CD8-positive, alpha-beta memory T cell (primary cell): ENCODE measurements around the gene RAD23B. TPM values are rescaled to one million over a fixed set of nuclear protein-coding genes. Genes with fewer than 3 reads are reported as not detected.

Experiments
- CTCF ChIA-PET: fragments of 350-600 bp; sonication (Branson Sonifier 250); formaldehyde crosslinking; loops from one replicate; lab custom pipeline; 2021; ENCODE audit warnings: antibody characterized with exemption; lab: Charles Lee
- POLR2A ChIA-PET: fragments of 350-600 bp; sonication (Branson Sonifier 250); formaldehyde crosslinking; loops from one replicate; lab custom pipeline; 2021; ENCODE audit warnings: antibody characterized with exemption; lab: Charles Lee
- DNase-seq, 5 donors: peaks; one replicate each; pipeline versions ENCODE4 v3.0.0 to v3.0.0-alpha.2; 2020 to 2022; ENCODE audit warnings: mixed read lengths in 1 of 5
- H3K27ac ChIP-seq: one replicate; pipeline ENCODE4 v1.7.0; 2013; ENCODE audit warnings: low read depth, mild to moderate bottlenecking, low read length, moderate library complexity
- H3K27me3 ChIP-seq: 2 replicates; pipeline ENCODE4 v1.7.0; 2013; ENCODE audit warnings: low read length, mild to moderate bottlenecking; ENCODE audit not compliant: insufficient read depth, poor library complexity, severe bottlenecking
- H3K36me3 ChIP-seq: 2 replicates; pipeline ENCODE4 v1.7.0; 2013; ENCODE audit warnings: mild to moderate bottlenecking, low read length, moderate library complexity; ENCODE audit not compliant: insufficient read depth
- H3K4me1 ChIP-seq: 2 replicates; pipeline ENCODE4 v1.7.0; 2013; ENCODE audit warnings: mild to moderate bottlenecking, low read length, moderate library complexity; ENCODE audit not compliant: insufficient read depth
- H3K4me3 ChIP-seq: 2 replicates; pipeline ENCODE4 v1.7.0; 2013; ENCODE audit warnings: mild to moderate bottlenecking, low read length
- H3K9me3 ChIP-seq: 2 replicates; pipeline ENCODE4 v1.7.0; 2013; ENCODE audit warnings: mild to moderate bottlenecking, low read length
- H3K27ac Mint-ChIP-seq, 8 donors: one replicate each; pipeline ENCODE4 v1.8.0; 2020 to 2021; ENCODE audit warnings: mixed read lengths in 8 of 8, mild to moderate bottlenecking in 6 of 8, inconsistent platforms in 3 of 8, moderate library complexity in 3 of 8
- H3K27me3 Mint-ChIP-seq, 2 donors: one replicate each; pipeline ENCODE4 v1.8.0; 2020 to 2021; ENCODE audit warnings: mixed read lengths in 2 of 2, mild to moderate bottlenecking in 1 of 2, moderate library complexity in 1 of 2
- H3K36me3 Mint-ChIP-seq, 3 donors: one replicate each; pipeline ENCODE4 v1.8.0; 2020 to 2021; ENCODE audit warnings: mixed read lengths in 3 of 3, inconsistent platforms in 1 of 3, mild to moderate bottlenecking in 1 of 3
- H3K4me1 Mint-ChIP-seq, 3 donors: one replicate each; pipeline ENCODE4 v1.8.0; 2020 to 2021; ENCODE audit warnings: mixed read lengths in 3 of 3, inconsistent platforms in 1 of 3, mild to moderate bottlenecking in 1 of 3
- H3K4me3 Mint-ChIP-seq, 7 donors: one replicate each; pipeline ENCODE4 v1.8.0; 2020 to 2021; ENCODE audit warnings: mixed read lengths in 7 of 7, mild to moderate bottlenecking in 6 of 7, moderate library complexity in 4 of 7, inconsistent platforms in 2 of 7
- H3K9me3 Mint-ChIP-seq, 5 donors: one replicate each; pipeline ENCODE4 v1.8.0; 2020 to 2022; ENCODE audit warnings: mixed read lengths in 5 of 5, mild to moderate bottlenecking in 3 of 5, moderate library complexity in 2 of 5, inconsistent platforms in 1 of 5
- polyA plus RNA-seq: library from polyadenylated mRNA; unstranded; fragments of 300-500 nt; fragmentation: Illumina TruSeq; gene quantifications from one replicate; pipeline ENCODE4 v1.2.3, GENCODE V29; 2021
- total RNA-seq, 2 experiments: library from RNA; stranded (reverse); gene quantifications; one replicate each; pipeline ENCODE4 v1.2.3, GENCODE V29; 2021

The RAD23B gene
- total and polyA plus RNA-seq, 3 experiments from 2014 or later = 12.1 to 150 (median 146) TPM

- no peaks in the 10 kb centered on the region for H3K9me3 Mint-ChIP-seq
- Histone ChIP-seq H3K27ac (no peak overlapping the region), H3K9me3 (no peaks in the 10 kb centered on the region), H3K27me3 (peaks cover under 1% of the 10 kb centered on the region), H3K4me1 (peaks cover 13% of the 10 kb centered on the region), H3K4me3 (no peak overlapping the region), H3K36me3 (no peaks in the 10 kb centered on the region)
- H3K4me1 Mint-ChIP-seq = peaks cover 23 to 24% (median 23%) of the 10 kb centered on the region in 3 donors
- H3K36me3 Mint-ChIP-seq = peaks cover 0 to 16% (median 0%) of the 10 kb centered on the region in 3 donors
- POLR2A ChIA-PET = no interaction called here
- DNase-seq = no peak
- H3K4me3 Mint-ChIP-seq = peak overlapping the region in 3 of 7 donors; percentile 0 to 60 (median 9)
- CTCF ChIA-PET = interaction anchor here (2.2 to 3.0 kb wide), 3 partner anchors 13 to 61 kb away, joined by 6 to 13 read pairs (median 6); no protein-coding TSS in a partner anchor
- H3K27me3 Mint-ChIP-seq = peaks cover 6 to 14% of the 10 kb centered on the region in 2 donors
- peak overlapping the region in 1 of 8 donors; percentile 17 for H3K27ac Mint-ChIP-seq
Observed at GRCh38 chr9:107280543-107280942, 2.5 kb upstream of the RAD23B start.

- H3K4me1 Mint-ChIP-seq = peaks cover 29 to 30% (median 29%) of the 10 kb centered on the region in 3 donors
- H3K36me3 ChIP-seq = no peaks in the 10 kb centered on the region
- H3K27ac Mint-ChIP-seq = peak overlapping the region in 3 of 8 donors; percentile 21 to 64 (median 38)
- peaks cover 3 to 11% of the 10 kb centered on the region in 2 donors for H3K27me3 Mint-ChIP-seq
- no peak for DNase-seq
- H3K27me3 ChIP-seq = no peaks in the 10 kb centered on the region
- no peaks in the 10 kb centered on the region for H3K9me3 ChIP-seq
- H3K4me3 ChIP-seq = no peak overlapping the region
- ChIA-PET CTCF (interaction anchor here (2.2 to 3.0 kb wide), 3 partner anchors 12 to 60 kb away, joined by 6 to 13 read pairs (median 6); no protein-coding TSS in a partner anchor), POLR2A (no interaction called here)
- H3K9me3 Mint-ChIP-seq = no peaks in the 10 kb centered on the region
- peaks cover 20% of the 10 kb centered on the region for H3K4me1 ChIP-seq
- peak overlapping the region in 4 of 7 donors; percentile 26 to 60 (median 54) for H3K4me3 Mint-ChIP-seq
- H3K36me3 Mint-ChIP-seq = peaks cover 0 to 16% (median 0%) of the 10 kb centered on the region in 3 donors
- no peak overlapping the region for H3K27ac ChIP-seq
Observed at GRCh38 chr9:107281184-107281583, 1.9 kb upstream of the RAD23B start.

GRCh38 chr9:107281922-107282667 lies 984 bp upstream of the RAD23B start:
- ChIA-PET POLR2A (interaction anchor here (1.1 kb wide), 1 partner anchor 52 kb away, joined by 3 read pairs; no protein-coding TSS in a partner anchor), CTCF (interaction anchor here (2.2 to 3.0 kb wide), 3 partner anchors 12 to 59 kb away, joined by 6 to 13 read pairs (median 6); no protein-coding TSS in a partner anchor)
- Histone ChIP-seq H3K36me3 (no peaks in the 10 kb centered on the region), H3K9me3 (no peaks in the 10 kb centered on the region), H3K4me3 (peak overlapping the region; percentile 86), H3K4me1 (peaks cover 27% of the 10 kb centered on the region), H3K27ac (peak overlapping the region; percentile 51), H3K27me3 (no peaks in the 10 kb centered on the region)
- Mint-ChIP-seq H3K27ac (peak overlapping the region; percentile 76 to 97 (median 92)), H3K9me3 (no peaks in the 10 kb centered on the region), H3K4me1 (peaks cover 35 to 38% (median 38%) of the 10 kb centered on the region in 3 donors), H3K36me3 (peaks cover 0 to 16% (median 0%) of the 10 kb centered on the region in 3 donors), H3K27me3 (peaks cover 0 to 8% of the 10 kb centered on the region in 2 donors), H3K4me3 (peak overlapping the region; percentile 87 to 97 (median 93))
- peak in 1 of 5 donors; percentile 7 for DNase-seq

GRCh38 chr9:107283623-107284616 lies 841 bp downstream of the RAD23B start:
- peaks cover 0 to 1% of the 10 kb centered on the region in 2 donors for H3K27me3 Mint-ChIP-seq
- H3K4me3 ChIP-seq = peak overlapping the region; percentile 64
- no peaks in the 10 kb centered on the region for H3K9me3 Mint-ChIP-seq
- peaks cover 47 to 56% (median 56%) of the 10 kb centered on the region in 3 donors for H3K4me1 Mint-ChIP-seq
- H3K27me3 ChIP-seq = no peaks in the 10 kb centered on the region
- DNase-seq = peak; percentile 36 to 82 (median 69)
- peak overlapping the region; percentile 76 to 99 (median 96) for H3K27ac Mint-ChIP-seq
- peaks cover 39% of the 10 kb centered on the region for H3K4me1 ChIP-seq
- H3K27ac ChIP-seq = peak overlapping the region; percentile 85
- no peaks in the 10 kb centered on the region for H3K36me3 ChIP-seq
- ChIA-PET CTCF (interaction anchor here (0.7 to 2.1 kb wide), 6 partner anchors 16 to 61 kb away, joined by 3 to 12 read pairs (median 4); no protein-coding TSS in a partner anchor), POLR2A (interaction anchor here (0.7 to 2.2 kb wide), 3 partner anchors 13 to 1812 kb away, joined by 3 to 11 read pairs (median 3); no protein-coding TSS in a partner anchor)
- H3K36me3 Mint-ChIP-seq = peaks cover 0 to 16% (median 0%) of the 10 kb centered on the region in 3 donors
- H3K9me3 ChIP-seq = no peaks in the 10 kb centered on the region
- peak overlapping the region; percentile 89 to 99 (median 94) for H3K4me3 Mint-ChIP-seq

GRCh38 chr9:107284636-107285035 lies 1.6 kb downstream of the RAD23B start:
- no peaks in the 10 kb centered on the region for H3K27me3 Mint-ChIP-seq
- Histone ChIP-seq H3K4me3 (peak overlapping the region; percentile 64), H3K27ac (peak overlapping the region; percentile 85), H3K9me3 (no peaks in the 10 kb centered on the region), H3K4me1 (peaks cover 46% of the 10 kb centered on the region), H3K27me3 (no peaks in the 10 kb centered on the region), H3K36me3 (no peaks in the 10 kb centered on the region)
- CTCF ChIA-PET = interaction anchor here (0.8 to 2.1 kb wide), 5 partner anchors 17 to 62 kb away, joined by 3 to 12 read pairs (median 4); no protein-coding TSS in a partner anchor
- POLR2A ChIA-PET = interaction anchor here (0.7 to 2.2 kb wide), 2 partner anchors 12 to 1811 kb away, joined by 3 to 11 read pairs; no protein-coding TSS in a partner anchor
- H3K9me3 Mint-ChIP-seq = no peaks in the 10 kb centered on the region
- H3K4me1 Mint-ChIP-seq = peaks cover 54 to 63% (median 63%) of the 10 kb centered on the region in 3 donors
- H3K27ac Mint-ChIP-seq = peak overlapping the region; percentile 76 to 99 (median 96)
- no peak for DNase-seq
- peaks cover 0 to 16% (median 0%) of the 10 kb centered on the region in 3 donors for H3K36me3 Mint-ChIP-seq
- peak overlapping the region; percentile 89 to 99 (median 94) for H3K4me3 Mint-ChIP-seq

GRCh38 chr9:107285286-107285685 lies 2.2 kb downstream of the RAD23B start:
- Histone ChIP-seq H3K27ac (no peak overlapping the region), H3K4me3 (peak overlapping the region; percentile 64), H3K4me1 (peaks cover 53% of the 10 kb centered on the region), H3K27me3 (no peaks in the 10 kb centered on the region), H3K36me3 (no peaks in the 10 kb centered on the region), H3K9me3 (no peaks in the 10 kb centered on the region)
- peaks cover 60 to 70% (median 69%) of the 10 kb centered on the region in 3 donors for H3K4me1 Mint-ChIP-seq
- H3K4me3 Mint-ChIP-seq = peak overlapping the region; percentile 89 to 99 (median 94)
- ChIA-PET POLR2A (no interaction called here), CTCF (interaction anchor here (0.8 kb wide), 1 partner anchor 56 kb away, joined by 3 read pairs; no protein-coding TSS in a partner anchor)
- no peaks in the 10 kb centered on the region for H3K9me3 Mint-ChIP-seq
- H3K36me3 Mint-ChIP-seq = peaks cover 0 to 16% (median 0%) of the 10 kb centered on the region in 3 donors
- H3K27ac Mint-ChIP-seq = peak overlapping the region; percentile 76 to 99 (median 96)
- no peak for DNase-seq
- H3K27me3 Mint-ChIP-seq = no peaks in the 10 kb centered on the region

- Histone ChIP-seq H3K4me1 (peaks cover 60% of the 10 kb centered on the region), H3K27ac (no peak overlapping the region), H3K27me3 (no peaks in the 10 kb centered on the region), H3K36me3 (no peaks in the 10 kb centered on the region), H3K4me3 (peak overlapping the region; percentile 12), H3K9me3 (no peaks in the 10 kb centered on the region)
- no peaks in the 10 kb centered on the region for H3K27me3 Mint-ChIP-seq
- ChIA-PET POLR2A (no interaction called here), CTCF (no interaction called here)
- H3K27ac Mint-ChIP-seq = peak overlapping the region; percentile 15 to 98 (median 82)
- peaks cover 67 to 78% (median 77%) of the 10 kb centered on the region in 3 donors for H3K4me1 Mint-ChIP-seq
- no peaks in the 10 kb centered on the region for H3K9me3 Mint-ChIP-seq
- DNase-seq = no peak
- peak overlapping the region; percentile 89 to 99 (median 94) for H3K4me3 Mint-ChIP-seq
- peaks cover 0 to 16% (median 0%) of the 10 kb centered on the region in 3 donors for H3K36me3 Mint-ChIP-seq
Observed at GRCh38 chr9:107286057-107286456, 3.0 kb downstream of the RAD23B start.
